K562 treated with DMSO at 1 percent for 12 hours (cell line): ENCODE measurements around the gene C22orf39. TPM values are rescaled to one million over a fixed set of nuclear protein-coding genes. Genes with fewer than 3 reads are reported as not detected.

Experiments
- total RNA-seq: library from RNA; unstranded; fragments of 300-600 nt; gene quantifications from 2 replicates; pipeline ENCODE4 v1.2.3, GENCODE V29; 2022; ENCODE audit not compliant: insufficient read depth

Gene C22orf39, protein sequence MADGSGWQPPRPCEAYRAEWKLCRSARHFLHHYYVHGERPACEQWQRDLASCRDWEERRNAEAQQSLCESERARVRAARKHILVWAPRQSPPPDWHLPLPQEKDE
- total RNA-seq: 72.9 and 124 TPM in 2 replicates

DNA sequence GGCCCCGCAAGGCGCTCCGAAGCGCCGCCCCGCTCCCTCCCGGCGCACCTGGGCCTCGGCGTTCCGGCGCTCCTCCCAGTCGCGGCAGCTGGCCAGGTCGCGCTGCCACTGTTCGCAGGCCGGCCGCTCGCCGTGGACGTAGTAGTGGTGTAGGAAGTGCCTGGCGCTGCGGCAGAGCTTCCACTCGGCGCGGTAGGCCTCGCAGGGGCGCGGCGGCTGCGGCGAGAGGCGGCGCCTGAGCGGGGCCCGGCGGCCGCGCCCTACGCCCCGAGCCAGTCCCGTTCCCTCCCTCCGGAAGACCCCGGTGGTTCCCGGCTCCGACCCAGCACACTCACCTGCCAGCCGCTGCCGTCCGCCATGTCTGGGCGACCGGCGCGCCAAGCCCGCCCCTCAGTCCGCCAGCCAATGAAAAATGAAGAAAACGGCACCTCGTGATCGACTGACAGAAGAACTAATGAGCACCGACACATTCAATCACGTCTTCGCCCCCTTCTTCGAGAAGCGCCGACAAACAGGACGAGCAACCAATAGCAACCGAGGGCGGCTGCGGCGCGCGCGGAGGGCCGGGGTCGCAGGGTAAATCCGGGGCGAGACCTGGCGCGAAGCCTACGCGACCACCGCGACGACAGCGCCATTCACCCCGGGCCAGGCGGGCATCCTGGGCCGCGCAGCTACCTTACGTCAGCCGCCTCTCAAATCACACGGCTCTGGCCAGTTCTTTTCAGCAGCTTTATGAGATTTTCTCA lies at the start of gene C22orf39:
Gene C22orf39, minus strand, starts transcription at position 382 of the 746 bp plus-strand sequence. Its CDS starts 23 bp downstream, at position 359.

DNA sequence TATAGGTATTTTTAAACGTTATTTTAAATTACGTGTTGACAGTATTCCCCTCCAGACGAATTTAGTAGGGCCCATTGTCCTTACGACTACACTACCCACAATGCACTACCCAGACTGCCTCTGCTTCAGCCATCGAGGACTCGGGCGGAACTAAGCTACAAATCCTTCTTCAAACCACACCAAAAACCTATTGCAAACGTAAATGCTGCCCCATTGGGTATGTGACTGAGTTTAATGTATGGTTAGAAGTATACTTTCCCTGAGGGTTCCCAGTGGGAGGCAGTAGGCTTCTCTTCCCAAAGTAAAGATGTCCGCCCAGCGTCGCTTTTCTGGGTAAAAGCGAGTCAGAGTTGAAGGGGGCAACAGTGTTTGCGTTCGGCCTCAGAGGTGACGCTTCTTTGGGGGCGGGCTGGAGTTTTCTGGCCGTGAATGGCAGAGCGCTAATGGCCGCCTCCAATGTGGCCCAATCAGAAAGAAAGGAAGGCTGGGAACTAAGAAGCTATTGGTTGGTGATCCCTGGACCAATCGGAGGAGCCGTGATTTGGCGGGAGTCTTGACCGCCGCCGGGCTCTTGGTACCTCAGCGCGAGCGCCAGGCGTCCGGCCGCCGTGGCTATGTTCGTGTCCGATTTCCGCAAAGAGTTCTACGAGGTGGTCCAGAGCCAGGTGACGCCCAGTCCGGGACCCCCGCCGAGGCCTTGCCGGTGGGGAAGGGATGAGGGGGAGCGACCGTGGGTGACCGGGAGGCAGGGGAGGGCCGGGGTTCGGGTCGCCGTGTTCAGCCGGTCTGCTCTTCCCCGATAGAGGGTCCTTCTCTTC lies 32.1 kb upstream of the C22orf39 start, which contains the start of gene CDC45:
Gene CDC45, plus strand, starts transcription at position 566 of the 818 bp plus-strand sequence. Its CDS starts 49 bp downstream, at position 615.

DNA sequence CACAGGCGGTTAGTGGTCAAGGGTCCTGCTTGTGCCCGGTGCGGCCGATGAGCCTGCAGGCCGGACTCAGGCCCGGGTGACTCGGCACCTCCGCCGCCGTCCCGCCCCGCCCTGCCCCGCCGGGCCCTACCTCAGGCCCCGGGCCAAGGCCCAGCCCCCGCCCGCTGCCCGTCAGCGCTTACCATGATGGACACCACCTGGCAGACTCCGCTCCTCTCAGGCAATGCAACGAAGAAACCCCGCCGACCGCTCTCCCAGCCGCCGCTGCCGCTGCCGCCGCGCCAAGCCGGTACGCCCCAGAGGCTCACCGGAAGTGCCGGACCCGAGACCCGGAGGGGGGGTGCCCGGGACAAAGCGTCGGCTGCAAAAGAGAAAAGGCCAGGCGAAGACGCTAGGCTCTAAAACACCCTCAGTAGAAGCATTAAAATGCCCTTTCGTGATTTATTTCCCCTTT lies 31.4 kb upstream of the C22orf39 start, which contains the start of gene UFD1:
Gene UFD1, minus strand, starts transcription at position 293 of the 454 bp plus-strand sequence. Its CDS starts 108 bp downstream, at position 185.

DNA sequence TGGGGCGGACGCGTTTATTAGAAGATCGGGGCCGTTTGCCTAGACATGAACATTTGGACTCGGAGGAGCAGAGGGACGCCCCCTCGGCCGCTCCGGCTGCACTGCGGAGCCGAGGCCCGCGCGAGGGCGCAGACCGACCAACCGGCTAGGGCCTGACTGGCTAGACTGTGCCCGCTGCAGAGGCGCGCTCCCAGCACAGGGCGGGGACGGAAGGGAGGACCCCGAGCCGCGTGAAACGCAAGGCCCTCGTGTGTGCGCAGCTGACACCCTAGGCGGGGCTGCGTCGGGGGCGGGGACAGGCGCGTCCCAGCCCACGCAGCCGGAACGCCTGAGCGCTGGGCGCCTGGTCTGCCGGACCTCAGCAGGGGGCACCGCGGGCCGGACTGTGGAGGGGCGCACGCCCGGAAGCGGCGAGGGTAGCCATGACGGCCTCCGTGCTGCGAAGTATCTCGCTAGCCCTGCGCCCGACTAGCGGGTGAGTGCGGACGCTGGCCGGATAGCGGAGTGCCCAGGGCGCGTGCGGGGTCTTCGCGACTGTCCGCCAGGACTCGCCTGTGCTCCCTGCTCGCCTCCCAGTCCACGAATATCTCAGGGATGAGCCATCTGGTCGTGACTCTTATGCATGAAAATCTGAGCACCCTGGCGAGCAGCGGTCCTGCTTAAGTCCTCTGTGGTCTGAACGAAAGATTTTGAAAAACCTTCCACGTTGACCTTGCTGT lies 15.2 kb downstream of the C22orf39 start, which contains the start of gene MRPL40:
Gene MRPL40, plus strand, starts transcription at position 413 of the 719 bp plus-strand sequence. Its CDS starts 10 bp downstream, at position 423.

DNA sequence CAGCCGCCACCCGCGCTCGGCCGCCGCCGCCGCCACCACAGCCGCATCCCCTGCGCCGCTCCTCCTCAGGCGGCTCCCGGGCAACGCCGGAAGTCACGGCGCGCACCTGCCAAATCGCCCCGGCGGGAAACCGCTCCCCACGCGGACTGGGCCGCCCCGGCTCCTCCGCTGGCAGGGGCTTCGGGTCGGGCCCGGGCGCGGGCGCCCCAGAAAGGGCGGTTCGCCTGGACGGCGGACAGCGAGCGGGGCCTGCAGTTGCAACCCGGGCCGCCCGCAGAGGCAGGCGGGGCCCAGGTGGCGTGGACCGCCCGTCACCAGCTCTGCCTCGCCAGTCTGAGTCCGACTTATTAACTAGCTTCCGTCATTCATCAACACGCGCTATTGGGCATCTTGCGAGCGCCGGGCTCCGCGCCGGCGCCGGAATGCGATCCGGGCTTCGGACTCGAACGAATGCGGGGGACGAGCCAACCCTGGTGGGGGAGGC lies 15.8 kb downstream of the C22orf39 start, which contains the start of gene HIRA:
Gene HIRA, minus strand, starts transcription at position 85 of the 484 bp plus-strand sequence. CDS start 257 bp downstream, outside the sequence.

Other genes with a start within 250 kb of the C22orf39 start
- 14.4 and 25.9 TPM in 2 replicates for gene CLTCL1, start 156.0 kb downstream of the C22orf39 start, total RNA-seq
- 58.4 and 108 TPM in 2 replicates for gene HIRA, start 16.0 kb downstream of the C22orf39 start, total RNA-seq
- 116 and 117 TPM in 2 replicates for gene MRPL40, start 15.2 kb downstream of the C22orf39 start, total RNA-seq
- gene UFD1, start 31.5 kb upstream of the C22orf39 start, total RNA-seq: 346 and 460 TPM in 2 replicates
- 222 and 287 TPM in 2 replicates for gene CDC45, start 32.2 kb upstream of the C22orf39 start, total RNA-seq
- gene CLDN5, start 76.7 kb upstream of the C22orf39 start, total RNA-seq: 1.3 TPM in 1 of 2 replicates, not detected in the other